Esophagus muscularis mucosa (tissue), 4 donors: ENCODE data around the gene NINJ1.

Source experiments
- CTCF ChIP-seq, 3 experiments: fragments of 200-600 bp in 2 of 3; fragments of 450-650 bp in 1 of 3; sonication (generic) in 2 of 3; IDR thresholded peaks; one replicate each; pipeline ENCODE4 v1.5.1; 2017 to 2019; ENCODE audit warnings: antibody characterized with exemption in 3 of 3, mild to moderate bottlenecking in 2 of 3, moderate library complexity in 1 of 3
- EP300 ChIP-seq: sonication (generic); formaldehyde crosslinking; IDR thresholded peaks from one replicate; pipeline ENCODE4 v1.6.1; 2017; ENCODE audit warnings: antibody characterized with exemption
- POLR2A ChIP-seq: fragments of 450-650 bp; IDR thresholded peaks from one replicate; pipeline ENCODE4 v1.6.1; 2017; ENCODE audit warnings: antibody characterized with exemption, moderate library complexity, mild to moderate bottlenecking, low read depth
- POLR2AphosphoS5 ChIP-seq, 2 donors: sonication (generic); formaldehyde crosslinking; IDR thresholded peaks; one replicate each; pipeline ENCODE4 v1.6.1; 2017; ENCODE audit warnings: antibody characterized with exemption in 2 of 2

- no peak for TF ChIP-seq CTCF (IDR thresholded peaks at IDR 0.05)
- no peak for TF ChIP-seq POLR2A
- no peak for TF ChIP-seq POLR2AphosphoS5 (IDR thresholded peaks at IDR 0.05)
- no peak for TF ChIP-seq EP300
These were observed 32.6 kb upstream of the NINJ1 start for GRCh38 chr9:93166699-93167098.
